HCT116 (cell line): ENCODE measurements around the gene ZNHIT3. TPM values are rescaled to one million over a fixed set of nuclear protein-coding genes. Genes with fewer than 3 reads are reported as not detected.

Experiments
- ATAC-seq: fragments of 200-7000 bp; cut with Tn5 transposase; 2 replicates; pipeline ENCODE4 v1.9.1; 2020; ENCODE audit warnings: mild to moderate bottlenecking, moderate library complexity
- BruUV-seq: library from RNA; stranded (reverse); fragments of 400-500 nt; replicated peaks from 2 replicates; lab custom pipeline; 2021; lab: Mats Ljungman, UMichigan
- CTCF ChIA-PET: fragments of 300-600 bp; sonication (Branson Sonifier 250); formaldehyde crosslinking; loops from one replicate; lab custom pipeline; 2021; ENCODE audit warnings: antibody characterized with exemption; lab: Charles Lee
- POLR2A ChIA-PET: fragments of 300-600, 350-600 bp; sonication (Branson Sonifier 250); formaldehyde crosslinking; loops from one replicate; lab custom pipeline; 2021; ENCODE audit warnings: antibody characterized with exemption; lab: Charles Lee
- RAD21 ChIA-PET, 2 experiments: fragments of 300-600 bp; sonication (Branson Sonifier 250); formaldehyde crosslinking; loops; one replicate each; lab custom pipeline; 2023; ENCODE audit warnings: low total read pairs in 2 of 2; ENCODE audit not compliant: uncharacterized antibody in 2 of 2, unreplicated experiment in 2 of 2, low non-redundant PET in 1 of 2; lab: Charles Lee
- DNase-seq: peaks from one replicate; pipeline ENCODE4 v3.0.0-alpha.2; 2010; ENCODE audit warnings: low read depth, low spot score
- H2AFZ ChIP-seq: fragments of 200-600 bp; shearing (Covaris generic), sonication (generic); 2 replicates; pipeline ENCODE4 v1.6.1; 2017; ENCODE audit warnings: low read depth, mixed run types, mixed read lengths, antibody characterized with exemption, low read length; ENCODE audit not compliant: poor library complexity, severe bottlenecking
- H3K27ac ChIP-seq: 2 replicates; pipeline ENCODE4 v1.5.1; 2012; ENCODE audit warnings: low read depth, low read length
- H3K27me3 ChIP-seq: fragments of 200-600 bp; sonication (generic); 2 replicates; pipeline ENCODE4 v1.6.1; 2016; ENCODE audit warnings: mixed run types, low read length, mixed read lengths; ENCODE audit not compliant: insufficient read depth
- H3K36me3 ChIP-seq, 2 experiments: fragments of 200-500 bp in 1 of 2; fragments of 200-600 bp in 1 of 2; sonication (Bioruptor generic) in 1 of 2; sonication (generic) in 1 of 2; 2 replicates each; pipeline versions ENCODE4 v1.5.1 to v1.6.1; 2014 to 2016; ENCODE audit warnings: low read length in 2 of 2, inconsistent platforms in 1 of 2, mixed read lengths in 1 of 2, mixed run types in 1 of 2; ENCODE audit not compliant: insufficient read depth in 2 of 2, control insufficient read depth in 1 of 2
- H3K4me1 ChIP-seq, 2 experiments: fragments of 200-600 bp in 1 of 2; sonication (generic) in 1 of 2; 2 replicates each; pipeline versions ENCODE4 v1.5.1 to v1.6.1; 2012 to 2017; ENCODE audit warnings: low read length in 2 of 2, inconsistent platforms in 1 of 2, mild to moderate bottlenecking in 1 of 2, mixed read lengths in 1 of 2, mixed run types in 1 of 2, moderate library complexity in 1 of 2; ENCODE audit not compliant: insufficient read depth in 2 of 2, control insufficient read depth in 1 of 2
- H3K4me2 ChIP-seq: fragments of 200-600 bp; sonication (generic); 2 replicates; pipeline ENCODE4 v1.6.1; 2017; ENCODE audit warnings: mixed run types, low read length, mixed read lengths
- H3K4me3 ChIP-seq, 2 experiments: fragments of 200-600 bp in 1 of 2; sonication (generic) in 1 of 2; replicated peaks in 1 of 2; 2 replicates each; pipeline ENCODE4 v1.5.1; 2011 to 2016; ENCODE audit warnings: low read length in 2 of 2, control low read depth in 1 of 2, low read depth in 1 of 2, mild to moderate bottlenecking in 1 of 2, mixed read lengths in 1 of 2, mixed run types in 1 of 2
- H3K79me2 ChIP-seq: fragments of 200-600 bp; sonication (generic); 2 replicates; pipeline ENCODE4 v1.6.1; 2017; ENCODE audit warnings: mild to moderate bottlenecking, mixed run types, low read length, moderate library complexity, mixed read lengths; ENCODE audit not compliant: insufficient read depth
- H3K9ac ChIP-seq: fragments of 200-600 bp; sonication (generic); 2 replicates; pipeline ENCODE4 v1.6.1; 2016; ENCODE audit warnings: low read length, mixed read lengths
- H3K9me2 ChIP-seq: fragments of 200-600 bp; sonication (generic), shearing (Covaris generic); 2 replicates; pipeline ENCODE4 v1.6.1; 2017; ENCODE audit warnings: mixed run types, mild to moderate bottlenecking, moderate library complexity; ENCODE audit not compliant: insufficient read depth
- H3K9me3 ChIP-seq, 2 experiments: fragments of 200-500 bp in 1 of 2; fragments of 200-600 bp in 1 of 2; sonication (Bioruptor generic) in 1 of 2; sonication (generic) in 1 of 2; 2 replicates each; pipeline ENCODE4 v1.6.1; 2014 to 2017; ENCODE audit warnings: low read length in 2 of 2, mixed read lengths in 2 of 2, inconsistent platforms in 1 of 2, low read depth in 1 of 2, mild to moderate bottlenecking in 1 of 2, mixed run types in 1 of 2, moderate library complexity in 1 of 2; ENCODE audit not compliant: control insufficient read depth in 1 of 2, insufficient read depth in 1 of 2
- H4K20me1 ChIP-seq: fragments of 200-600 bp; sonication (generic), shearing (Covaris generic); 2 replicates; pipeline ENCODE4 v1.6.1; 2017; ENCODE audit warnings: mixed run types, mild to moderate bottlenecking, moderate library complexity; ENCODE audit not compliant: insufficient read depth
- CBX3 ChIP-seq: IDR thresholded peaks from 2 replicates; pipeline ENCODE4 v1.6.1; 2012; ENCODE audit warnings: low read depth
- EGR1 ChIP-seq: IDR thresholded peaks from 2 replicates; pipeline ENCODE4 v1.6.1; 2012; ENCODE audit warnings: low read depth
- EZH2 ChIP-seq: fragments of 200-600 bp; sonication (generic); IDR thresholded peaks from 2 replicates; pipeline ENCODE4 v1.6.1; 2017; ENCODE audit warnings: antibody characterized with exemption, mixed run types
- POLR2A ChIP-seq: IDR thresholded peaks from 2 replicates; pipeline ENCODE4 v1.7.0; 2011; ENCODE audit warnings: borderline replicate concordance; ENCODE audit not compliant: insufficient read depth, insufficient read length; ENCODE audit errors: extremely low read depth
- RAD21 ChIP-seq: IDR thresholded peaks from 2 replicates; pipeline ENCODE4 v1.6.1; 2012; ENCODE audit warnings: low read depth, mild to moderate bottlenecking
- SRF ChIP-seq: IDR thresholded peaks from 2 replicates; pipeline ENCODE4 v1.6.1; 2012; ENCODE audit warnings: low read depth
- intact Hi-C: fragments of 100-400 bp; cut with micrococcal nuclease; formaldehyde crosslinking; loops from 2 replicates; pipeline ENCODE4 v1.10.0; 2022
- total RNA-seq: library from RNA; stranded (reverse); gene quantifications from one replicate; pipeline ENCODE4 v1.2.1, GENCODE V29; 2021; ENCODE audit not compliant: unreplicated experiment
- TF ChIP-seq, protein P1 (sequence below): IDR thresholded peaks from 2 replicates; pipeline ENCODE4 v1.6.1; 2012
- TF ChIP-seq, protein P2 (sequence below): IDR thresholded peaks from 2 replicates; pipeline ENCODE4 v1.6.1; 2012; ENCODE audit warnings: low read depth

Gene ZNHIT3
- total RNA-seq, 1 experiment from 2014 or later: 33.9 TPM

DNA sequence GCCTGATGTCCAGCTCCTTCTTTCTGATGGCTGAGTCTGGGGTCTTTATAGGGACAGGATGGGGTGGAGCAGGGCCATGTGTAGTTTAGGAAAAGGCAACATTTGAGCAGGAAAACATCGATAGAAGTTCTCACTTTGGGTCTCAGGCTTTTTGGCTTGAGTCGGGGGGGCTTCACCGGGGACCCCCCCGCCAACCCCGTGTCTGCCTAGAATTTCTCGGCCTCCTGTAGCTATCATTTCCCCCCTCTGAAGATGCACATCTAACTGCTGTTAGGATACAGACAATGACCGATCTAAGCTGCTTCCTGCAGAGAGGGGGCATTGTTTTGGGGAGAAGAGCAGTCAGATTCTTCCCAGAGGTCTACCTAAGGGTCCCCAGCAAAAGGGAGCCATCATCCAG is 16.7 kb upstream of the ZNHIT3 start:
- TF ChIP-seq SRF (no peak), POLR2A (no peak), EZH2 (no peak), RAD21 (no peak), EGR1 (no peak), CBX3 (no peak)
- TF ChIP-seq, protein P1, sequence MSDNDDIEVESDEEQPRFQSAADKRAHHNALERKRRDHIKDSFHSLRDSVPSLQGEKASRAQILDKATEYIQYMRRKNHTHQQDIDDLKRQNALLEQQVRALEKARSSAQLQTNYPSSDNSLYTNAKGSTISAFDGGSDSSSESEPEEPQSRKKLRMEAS: no peak
- TF ChIP-seq, protein P2, sequence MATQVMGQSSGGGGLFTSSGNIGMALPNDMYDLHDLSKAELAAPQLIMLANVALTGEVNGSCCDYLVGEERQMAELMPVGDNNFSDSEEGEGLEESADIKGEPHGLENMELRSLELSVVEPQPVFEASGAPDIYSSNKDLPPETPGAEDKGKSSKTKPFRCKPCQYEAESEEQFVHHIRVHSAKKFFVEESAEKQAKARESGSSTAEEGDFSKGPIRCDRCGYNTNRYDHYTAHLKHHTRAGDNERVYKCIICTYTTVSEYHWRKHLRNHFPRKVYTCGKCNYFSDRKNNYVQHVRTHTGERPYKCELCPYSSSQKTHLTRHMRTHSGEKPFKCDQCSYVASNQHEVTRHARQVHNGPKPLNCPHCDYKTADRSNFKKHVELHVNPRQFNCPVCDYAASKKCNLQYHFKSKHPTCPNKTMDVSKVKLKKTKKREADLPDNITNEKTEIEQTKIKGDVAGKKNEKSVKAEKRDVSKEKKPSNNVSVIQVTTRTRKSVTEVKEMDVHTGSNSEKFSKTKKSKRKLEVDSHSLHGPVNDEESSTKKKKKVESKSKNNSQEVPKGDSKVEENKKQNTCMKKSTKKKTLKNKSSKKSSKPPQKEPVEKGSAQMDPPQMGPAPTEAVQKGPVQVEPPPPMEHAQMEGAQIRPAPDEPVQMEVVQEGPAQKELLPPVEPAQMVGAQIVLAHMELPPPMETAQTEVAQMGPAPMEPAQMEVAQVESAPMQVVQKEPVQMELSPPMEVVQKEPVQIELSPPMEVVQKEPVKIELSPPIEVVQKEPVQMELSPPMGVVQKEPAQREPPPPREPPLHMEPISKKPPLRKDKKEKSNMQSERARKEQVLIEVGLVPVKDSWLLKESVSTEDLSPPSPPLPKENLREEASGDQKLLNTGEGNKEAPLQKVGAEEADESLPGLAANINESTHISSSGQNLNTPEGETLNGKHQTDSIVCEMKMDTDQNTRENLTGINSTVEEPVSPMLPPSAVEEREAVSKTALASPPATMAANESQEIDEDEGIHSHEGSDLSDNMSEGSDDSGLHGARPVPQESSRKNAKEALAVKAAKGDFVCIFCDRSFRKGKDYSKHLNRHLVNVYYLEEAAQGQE: no peak
- intact Hi-C loops: no loop called here
- Histone ChIP-seq H3K9ac (no peak overlapping the region), H3K9me3 (no peaks in the 10 kb centered on the region), H4K20me1 (no peaks in the 10 kb centered on the region), H3K79me2 (no peaks in the 10 kb centered on the region), H3K4me2 (no peak overlapping the region), H3K27ac (no peak overlapping the region), H3K9me2 (no peaks in the 10 kb centered on the region), H2AFZ (no peak overlapping the region), H3K4me3 (no peak overlapping the region), H3K36me3 (no peaks in the 10 kb centered on the region; a peak in 1 of 4 replicates), H3K4me1 (no peaks in the 10 kb centered on the region), H3K27me3 (peaks cover 63% of the 10 kb centered on the region)
- ATAC-seq (no peak), DNase-seq (no peak)
- POLR2A ChIA-PET: no interaction called here
- BruUV-seq: no TSS peak
- CTCF ChIA-PET: interaction anchor here (0.7 kb wide), 1 partner anchor 730 kb away, joined by 3 read pairs; no protein-coding TSS in a partner anchor
- RAD21 ChIA-PET: no interaction called here
